Caco-2 (cell line): ENCODE measurements around the gene MED26. TPM values are rescaled to one million over a fixed set of nuclear protein-coding genes. Genes with fewer than 3 reads are reported as not detected.

Experiments used
- BruUV-seq: library from RNA; stranded (reverse); fragments of 400-500 nt; replicated peaks from 2 replicates; lab custom pipeline; 2021; lab: Mats Ljungman, UMichigan
- CTCF ChIA-PET: fragments of 300-600 bp; sonication (Branson Sonifier 250); formaldehyde crosslinking; loops from one replicate; lab custom pipeline; 2022; ENCODE audit warnings: antibody characterized with exemption; lab: Charles Lee
- POLR2A ChIA-PET: fragments of 300-600 bp; sonication (Branson Sonifier 250); formaldehyde crosslinking; loops from one replicate; lab custom pipeline; 2022; ENCODE audit warnings: antibody characterized with exemption; lab: Charles Lee
- DNase-seq, 2 experiments: peaks; one replicate each; pipeline versions ENCODE4 v3.0.0 to v3.0.0-alpha.2; 2020 to 2022
- H3K27me3 ChIP-seq: replicated peaks from 2 replicates; pipeline ENCODE4 v1.6.0; 2011; ENCODE audit warnings: low read length; ENCODE audit not compliant: control insufficient read depth, insufficient read depth
- H3K36me3 ChIP-seq: 2 replicates; pipeline ENCODE4 v1.5.1; 2011; ENCODE audit warnings: low read length; ENCODE audit not compliant: control insufficient read depth, insufficient read depth
- H3K4me1 ChIP-seq: fragments of 250-450 bp; sonication (Bioruptor Pico); 2 replicates; pipeline ENCODE4 v1.5.1; 2020; ENCODE audit warnings: mild to moderate bottlenecking
- H3K4me3 ChIP-seq: 2 replicates; pipeline ENCODE4 v1.5.1; 2011; ENCODE audit warnings: low read depth, mild to moderate bottlenecking, control low read depth, low read length
- H3K9me3 ChIP-seq: fragments of 250-450 bp; sonication (Bioruptor Pico); 2 replicates; pipeline ENCODE4 v1.5.1; 2020; ENCODE audit warnings: mild to moderate bottlenecking, moderate library complexity
- H3K27ac Mint-ChIP-seq: one replicate; pipeline ENCODE4 v1.8.0; 2022; ENCODE audit warnings: mixed read lengths; ENCODE audit not compliant: unreplicated experiment
- H3K27me3 Mint-ChIP-seq: one replicate; pipeline ENCODE4 v1.8.0; 2022; ENCODE audit warnings: mixed read lengths; ENCODE audit not compliant: insufficient read depth, unreplicated experiment
- H3K36me3 Mint-ChIP-seq: one replicate; pipeline ENCODE4 v1.8.0; 2022; ENCODE audit warnings: mild to moderate bottlenecking, mixed read lengths; ENCODE audit not compliant: insufficient read depth, unreplicated experiment
- H3K4me1 Mint-ChIP-seq: one replicate; pipeline ENCODE4 v1.8.0; 2022; ENCODE audit warnings: low read depth, mixed read lengths; ENCODE audit not compliant: unreplicated experiment
- H3K4me3 Mint-ChIP-seq: one replicate; pipeline ENCODE4 v1.8.0; 2022; ENCODE audit warnings: mild to moderate bottlenecking, moderate library complexity, mixed read lengths; ENCODE audit not compliant: unreplicated experiment
- H3K9me3 Mint-ChIP-seq: one replicate; pipeline ENCODE4 v1.8.0; 2022; ENCODE audit warnings: mixed read lengths; ENCODE audit not compliant: unreplicated experiment
- CTCF ChIP-seq, 2 experiments: fragments of 200-600 bp in 1 of 2; IDR thresholded peaks; 1 replicate in 1 of 2; 2 replicates in 1 of 2; pipeline versions ENCODE4 v1.5.1 to v1.8.0; 2011 to 2022; ENCODE audit warnings: antibody characterized with exemption in 1 of 2, control low read depth in 1 of 2, inconsistent platforms in 1 of 2, low read depth in 1 of 2, low read length in 1 of 2, mild to moderate bottlenecking in 1 of 2, moderate library complexity in 1 of 2; ENCODE audit not compliant: insufficient read depth in 1 of 2, severe bottlenecking in 1 of 2, unreplicated experiment in 1 of 2
- intact Hi-C: fragments of 100-400 bp; cut with micrococcal nuclease; formaldehyde crosslinking; loops from one replicate; pipeline ENCODE4 v1.10.0; 2022; ENCODE audit not compliant: unreplicated experiment
- total RNA-seq: library from RNA; stranded (reverse); gene quantifications from 2 replicates; pipeline ENCODE4 v1.2.3, GENCODE V29; 2022

Gene MED26
- total RNA-seq, 1 experiment from 2014 or later = 11.4 TPM

GRCh38 chr19:16659832-16660708 is 32.1 kb upstream of the MED26 start, which contains the start of gene SMIM7:
Gene SMIM7 (minus strand): TSS chr19:16660144. CDS start chr19:16660110, 34 bp downstream.
- Histone ChIP-seq H3K4me1 (peaks cover 5% of the 10 kb centered on the region; the same call in 1 of the 2 replicates), H3K27me3 (no peaks in the 10 kb centered on the region), H3K9me3 (no peaks in the 10 kb centered on the region), H3K4me3 (peak within 1 kb of the TSS; percentile 97), H3K36me3 (peaks cover 4% of the 10 kb centered on the region)
- Mint-ChIP-seq H3K27me3 (no peaks in the 10 kb centered on the region), H3K4me1 (peaks cover 7% of the 10 kb centered on the region), H3K36me3 (peaks cover 46% of the 10 kb centered on the region), H3K4me3 (peak within 1 kb of the TSS; percentile 100), H3K27ac (peak within 1 kb of the TSS; percentile 99), H3K9me3 (no peaks in the 10 kb centered on the region)
- TF ChIP-seq CTCF (IDR thresholded peaks at IDR 0.05; ENCODE audit: insufficient read depth in 1 of 2, low read depth in 1 of 2, low read length in 1 of 2, severe bottlenecking in 1 of 2, unreplicated experiment in 1 of 2) = peak in 1 of 2 experiments; percentile 41
- POLR2A ChIA-PET = interaction anchor here (0.6 to 1.4 kb wide), 3 partner anchors 32 to 250 kb away, joined by 3 to 4 read pairs (median 4); partner anchors contain the start of genes MED26 and SLC35E1
- TSS peak; percentile 21 for BruUV-seq
- CTCF ChIA-PET = no interaction called here
- intact Hi-C loops = loop anchor here (2.0 kb wide), 1 partner anchor 31 kb away; the partner anchor contains the start of gene MED26
- peak; percentile 98 for DNase-seq

- TF ChIP-seq CTCF (IDR thresholded peaks at IDR 0.05; ENCODE audit: insufficient read depth in 1 of 2, low read depth in 1 of 2, low read length in 1 of 2, severe bottlenecking in 1 of 2, unreplicated experiment in 1 of 2) = no peak
- CTCF ChIA-PET = no interaction called here
- H3K36me3 Mint-ChIP-seq = peaks cover 52% of the 10 kb centered on the region
- POLR2A ChIA-PET = interaction anchor here (0.7 to 1.4 kb wide), 2 partner anchors 87 to 251 kb away, joined by 4 read pairs; partner anchors contain the start of gene SLC35E1
- H3K9me3 Mint-ChIP-seq = no peaks in the 10 kb centered on the region
- BruUV-seq = no TSS peak
- peak overlapping the region; percentile 99 for H3K27ac Mint-ChIP-seq
- intact Hi-C loops = no loop called here
- H3K36me3 ChIP-seq = peaks cover 4% of the 10 kb centered on the region
- peaks cover 5% of the 10 kb centered on the region; the same call in 1 of the 2 replicates for H3K4me1 ChIP-seq
- peak overlapping the region; percentile 100 for H3K4me3 Mint-ChIP-seq
- no peaks in the 10 kb centered on the region for H3K27me3 Mint-ChIP-seq
- no peaks in the 10 kb centered on the region for H3K9me3 ChIP-seq
- H3K4me3 ChIP-seq = peak overlapping the region; percentile 97
- peaks cover 7% of the 10 kb centered on the region for H3K4me1 Mint-ChIP-seq
- no peak for DNase-seq
- H3K27me3 ChIP-seq = no peaks in the 10 kb centered on the region
Measured at GRCh38 chr19:16659464-16659831, 31.4 kb upstream of the MED26 start.

- ChIA-PET POLR2A (no interaction called here), CTCF (no interaction called here)
- Mint-ChIP-seq H3K4me3 (no peak overlapping the region), H3K9me3 (no peaks in the 10 kb centered on the region), H3K4me1 (no peaks in the 10 kb centered on the region), H3K27ac (no peak overlapping the region), H3K27me3 (no peaks in the 10 kb centered on the region), H3K36me3 (peaks cover 68% of the 10 kb centered on the region)
- Histone ChIP-seq H3K27me3 (no peaks in the 10 kb centered on the region), H3K36me3 (peaks cover 8% of the 10 kb centered on the region), H3K4me3 (no peak overlapping the region), H3K9me3 (no peaks in the 10 kb centered on the region), H3K4me1 (no peaks in the 10 kb centered on the region)
- no peak for DNase-seq
- TF ChIP-seq CTCF (IDR thresholded peaks at IDR 0.05; ENCODE audit: insufficient read depth in 1 of 2, low read depth in 1 of 2, low read length in 1 of 2, severe bottlenecking in 1 of 2, unreplicated experiment in 1 of 2) = no peak
- intact Hi-C loops = no loop called here
- BruUV-seq = no TSS peak
Measured at GRCh38 chr19:16657384-16657783, 29.4 kb upstream of the MED26 start.
